GM04504 (cell line): ENCODE data around the gene CIB1.
"Not testable (repeated sequence)": the region's sequence is repeated elsewhere in the genome, so short reads cannot be mapped to it uniquely, and the experiment has no call there.

ENCODE experiments used
- DNase-seq: peaks from one replicate; pipeline ENCODE4 v3.0.0-alpha.2; 2012; ENCODE audit warnings: low read depth

CIB1 gene

DNA sequence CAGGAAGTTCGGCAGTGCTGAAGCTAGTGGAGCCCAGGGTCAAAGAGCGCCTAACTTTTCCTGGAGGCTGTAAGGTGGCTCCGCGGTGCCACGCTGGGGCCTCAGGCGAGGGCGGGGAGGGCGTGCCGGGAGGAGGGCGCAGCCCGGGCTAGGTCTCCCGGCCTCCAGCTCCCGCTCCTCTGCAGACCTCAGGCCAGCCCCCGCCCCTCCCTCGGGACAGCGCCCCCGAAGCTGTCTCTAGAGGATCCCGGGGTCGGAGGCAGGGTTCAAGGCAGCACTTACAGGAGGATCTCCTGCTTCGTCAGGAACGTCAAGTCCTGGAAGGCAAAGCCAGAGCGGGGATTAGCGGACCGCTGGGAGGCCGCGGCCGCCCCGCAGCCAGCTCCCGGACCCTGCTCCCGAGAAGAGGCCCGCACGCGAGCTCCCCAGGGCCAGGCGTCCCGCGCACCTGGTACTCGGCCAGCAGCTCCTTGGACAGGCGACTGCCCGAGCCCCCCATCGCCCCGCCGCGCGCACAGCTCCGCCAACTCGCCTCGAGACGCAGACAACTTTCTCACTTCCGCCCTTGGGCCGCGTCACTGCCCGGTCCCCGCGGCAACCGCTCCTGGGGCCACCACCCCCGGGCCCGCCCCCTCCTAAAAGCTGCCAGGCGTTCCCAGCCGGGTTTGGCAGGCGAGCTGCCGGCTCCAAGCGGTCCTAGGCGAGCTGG is at the start of gene CIB1:
TSS of gene CIB1 (minus strand) at position 555 of the 709 bp plus-strand sequence. CDS start at position 499, 56 bp downstream.
- peak; percentile 95 for DNase-seq

DNA sequence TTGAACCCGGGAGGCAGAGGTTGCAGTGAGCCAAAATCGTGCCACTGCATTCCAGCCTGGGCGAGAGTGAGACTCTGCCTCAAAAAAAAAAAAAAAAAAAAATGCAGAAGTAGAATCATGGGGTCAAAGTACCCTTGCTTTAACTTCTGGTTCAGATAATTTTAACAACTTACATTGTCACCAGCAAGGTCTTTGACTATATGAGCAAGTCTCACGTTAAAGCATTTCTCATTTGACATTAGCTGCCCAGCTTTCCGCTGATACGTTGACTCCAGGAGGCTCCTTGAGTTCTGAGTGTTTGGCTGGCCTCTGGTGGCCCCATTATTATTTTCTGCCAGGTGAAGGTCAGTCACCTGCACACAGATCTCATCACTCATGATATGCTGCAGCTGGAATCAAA is 47.9 kb upstream of the CIB1 start:
- not testable (repeated sequence) for DNase-seq

- DNase-seq, result not testable (repeated sequence)
Observed at GRCh38 chr15:90280743-90281142, 47.0 kb upstream of the CIB1 start.

DNA sequence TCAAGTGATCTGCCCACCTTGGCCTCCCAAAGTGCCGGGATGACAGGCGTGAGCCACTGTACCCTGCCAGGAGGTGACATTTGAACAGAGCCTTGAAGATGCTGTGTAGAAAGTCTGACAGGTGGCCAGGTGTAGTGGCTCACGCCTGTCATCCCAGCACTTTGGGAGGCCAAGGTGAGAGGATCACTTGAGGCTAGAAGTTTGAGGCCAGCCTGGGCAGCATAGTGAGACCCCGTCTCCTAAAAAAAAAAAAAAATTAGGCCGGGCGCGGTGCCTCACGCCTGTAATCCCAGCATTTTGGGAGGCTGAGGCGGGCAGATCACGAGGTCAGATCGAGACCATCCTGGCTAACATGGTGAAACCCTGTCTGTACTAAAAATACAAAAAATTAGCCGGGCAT is 44.7 kb upstream of the CIB1 start:
- not testable (repeated sequence) for DNase-seq

DNA sequence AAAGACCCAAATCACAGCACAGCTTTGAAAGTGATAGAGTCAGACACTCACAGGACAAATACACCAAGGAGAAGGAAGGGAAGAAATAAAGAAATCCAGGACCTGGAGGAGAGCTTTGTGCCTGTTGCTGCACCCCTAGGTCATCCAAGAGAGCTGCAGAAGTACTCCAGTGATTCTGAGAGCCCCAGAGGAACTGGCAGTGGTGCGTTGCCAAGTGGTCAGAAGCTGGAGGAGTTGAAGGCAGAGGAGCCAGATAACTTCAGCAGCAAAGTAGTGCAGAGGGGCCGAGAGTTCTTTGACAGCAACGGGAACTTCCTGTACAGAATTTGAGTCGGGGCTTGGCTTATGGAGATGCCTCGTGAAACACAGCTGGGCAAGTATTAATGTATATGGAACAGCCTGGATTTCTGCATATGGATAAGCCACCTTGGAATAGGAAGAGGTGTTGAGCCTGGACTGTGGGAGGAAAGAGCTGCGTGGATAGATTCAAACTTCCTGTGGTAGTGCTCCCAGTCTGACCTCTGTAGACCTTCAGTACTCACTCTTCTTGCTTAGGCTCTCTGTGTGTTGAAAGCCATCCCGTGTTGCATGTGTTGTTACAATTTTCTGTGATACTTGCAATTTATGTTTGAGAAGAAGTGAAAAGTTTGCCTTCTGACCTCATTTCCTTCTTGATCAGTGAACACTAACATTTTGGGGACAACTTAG is 37.9 kb upstream of the CIB1 start:
- DNase-seq, result no peak

- no peak for DNase-seq
Observed at GRCh38 chr15:90270502-90271150, 36.9 kb upstream of the CIB1 start.

DNA sequence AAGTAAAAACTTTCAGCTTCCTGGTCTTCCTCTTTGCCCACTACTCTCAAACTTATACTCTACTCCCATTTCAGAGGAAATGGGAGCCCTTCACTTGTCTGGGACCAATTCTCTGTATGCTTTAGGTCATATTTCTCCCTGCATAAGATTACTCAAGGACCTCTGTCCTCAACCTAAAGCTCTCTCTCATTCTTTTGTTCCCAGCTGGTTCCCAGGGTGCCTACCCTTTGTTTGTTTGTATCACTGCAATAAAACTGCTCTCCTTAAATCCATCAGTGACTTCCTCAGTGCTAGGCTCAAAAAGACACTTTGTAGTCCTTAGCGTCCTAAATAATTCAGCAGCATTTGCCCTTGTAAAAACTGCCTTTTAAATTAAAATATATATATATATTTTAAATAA is 34.7 kb upstream of the CIB1 start:
- no peak for DNase-seq

GRCh38 chr15:90266485-90266884 is 32.7 kb upstream of the CIB1 start:
- no peak for DNase-seq

- DNase-seq, result no peak
Observed at GRCh38 chr15:90266061-90266431, 32.3 kb upstream of the CIB1 start.

DNA sequence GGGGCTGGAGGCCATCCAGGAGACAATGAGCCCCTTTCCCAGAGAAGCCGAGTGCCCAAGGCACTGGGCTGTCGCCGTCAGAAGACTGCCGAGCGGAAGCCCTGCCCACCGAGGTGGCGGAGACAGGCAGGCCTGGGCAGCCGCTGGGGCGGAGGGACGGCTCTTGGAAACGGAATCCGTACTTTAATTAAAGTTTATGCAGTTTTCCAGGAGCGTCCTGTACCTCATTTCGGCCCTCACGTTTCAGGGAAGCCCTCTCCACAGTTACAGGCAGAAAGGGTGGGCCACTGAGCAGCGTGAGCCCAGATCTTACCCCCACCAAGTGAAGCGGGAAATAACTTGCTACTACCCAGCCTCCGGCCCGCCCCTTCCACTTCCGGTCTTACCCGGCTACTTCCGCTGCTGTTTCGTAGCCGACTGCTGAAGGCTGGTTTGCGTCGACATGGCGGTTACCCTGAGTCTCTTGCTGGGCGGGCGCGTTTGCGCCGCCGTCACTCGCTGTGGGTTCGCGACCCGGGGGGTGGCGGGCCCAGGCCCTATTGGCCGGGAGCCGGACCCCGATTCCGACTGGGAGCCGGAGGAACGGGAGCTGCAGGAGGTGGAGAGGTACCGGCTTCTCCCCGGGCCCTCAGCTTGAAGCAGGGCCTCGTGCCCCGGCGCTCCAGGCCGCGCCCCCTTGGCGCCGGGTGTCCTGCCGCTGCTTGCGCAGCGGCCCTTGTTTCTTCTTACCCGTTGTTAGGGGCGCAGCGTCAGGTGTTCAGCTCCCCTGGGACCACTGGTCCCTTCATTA is 31.7 kb upstream of the CIB1 start, which contains the start of gene NGRN:
TSS of gene NGRN (plus strand) at position 402 of the 790 bp plus-strand sequence. CDS start at position 443, 41 bp downstream.
- peak; percentile 68 for DNase-seq

DNA sequence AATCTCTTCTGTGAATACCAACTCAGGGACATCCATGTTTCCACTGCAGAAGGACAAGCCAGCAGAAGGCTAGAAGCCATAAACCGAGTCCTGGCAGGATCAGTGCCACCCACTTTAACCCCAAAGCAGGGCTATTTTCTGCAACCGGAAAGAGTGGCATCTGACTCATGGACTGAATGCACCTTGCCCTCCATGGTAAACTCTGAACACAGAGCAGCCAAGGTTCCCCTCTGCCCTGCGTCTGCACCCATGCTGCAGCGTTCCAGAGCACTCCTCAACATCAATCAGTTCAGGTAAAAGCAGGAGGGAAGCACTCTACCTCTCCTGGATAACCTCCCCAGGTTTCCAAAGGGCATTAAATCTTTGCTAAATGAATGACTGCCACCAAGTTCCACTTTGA is 30.9 kb upstream of the CIB1 start:
- DNase-seq, result no peak

DNA sequence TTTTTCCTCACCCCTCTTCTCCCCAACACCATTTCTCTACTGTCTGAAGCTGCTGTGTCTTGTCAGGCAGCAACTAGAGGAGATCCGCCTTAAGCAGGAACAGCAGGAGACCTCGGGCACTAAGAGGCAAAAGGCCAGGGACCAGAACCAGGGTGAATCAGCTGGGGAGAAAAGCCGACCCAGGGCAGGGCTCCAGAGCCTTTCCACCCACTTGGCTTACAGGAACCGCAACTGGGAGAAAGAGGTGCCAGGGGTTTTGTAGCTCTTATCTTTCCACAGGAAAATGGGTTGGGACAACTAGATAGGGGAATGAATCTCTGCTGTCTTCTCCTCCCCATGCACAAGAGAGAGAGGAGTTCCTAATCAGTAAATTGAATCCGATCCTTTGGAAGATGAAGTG is 28.7 kb upstream of the CIB1 start:
- DNase-seq, result no peak

DNA sequence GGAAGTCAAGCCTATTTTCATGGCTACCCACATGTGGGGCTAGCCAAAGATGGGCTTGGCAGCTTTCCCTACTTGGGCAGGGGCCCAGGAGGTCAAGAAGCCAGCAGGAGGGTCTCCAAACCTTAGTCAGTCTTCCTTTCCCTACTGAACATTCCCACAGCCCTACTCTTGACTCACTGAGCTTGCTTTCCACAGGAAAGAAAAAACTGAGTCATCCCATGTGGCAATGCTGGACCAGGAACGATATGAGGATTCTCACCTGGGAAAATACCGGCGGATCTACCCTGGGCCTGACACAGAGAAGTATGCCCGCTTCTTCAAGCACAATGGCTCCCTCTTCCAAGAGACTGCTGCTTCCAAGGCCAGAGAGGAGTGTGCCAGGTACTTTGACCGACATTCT is 28.1 kb upstream of the CIB1 start:
- no peak for DNase-seq

DNA sequence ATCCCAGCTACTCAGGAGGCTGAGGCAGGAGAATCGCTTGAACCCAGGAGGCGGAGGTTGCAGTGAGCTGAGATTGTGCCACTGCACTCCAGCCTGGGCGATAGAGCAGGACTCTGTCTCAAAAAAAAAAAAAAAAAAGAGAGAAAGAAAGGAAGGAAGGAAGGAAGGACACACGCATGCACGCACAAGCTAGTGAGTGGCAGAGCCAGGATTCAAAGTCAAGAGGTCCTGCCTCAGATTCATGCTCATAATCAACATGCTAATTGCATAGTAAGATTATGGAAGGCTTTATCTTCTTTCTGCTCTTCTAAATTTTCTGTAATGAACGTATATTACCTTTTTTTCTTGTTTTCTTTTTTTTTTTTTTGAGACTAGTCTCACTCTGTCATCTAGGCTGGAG is 27.0 kb upstream of the CIB1 start:
- not testable (repeated sequence) for DNase-seq

GRCh38 chr15:90259524-90259923 is 25.8 kb upstream of the CIB1 start:
- DNase-seq, result no peak

DNA sequence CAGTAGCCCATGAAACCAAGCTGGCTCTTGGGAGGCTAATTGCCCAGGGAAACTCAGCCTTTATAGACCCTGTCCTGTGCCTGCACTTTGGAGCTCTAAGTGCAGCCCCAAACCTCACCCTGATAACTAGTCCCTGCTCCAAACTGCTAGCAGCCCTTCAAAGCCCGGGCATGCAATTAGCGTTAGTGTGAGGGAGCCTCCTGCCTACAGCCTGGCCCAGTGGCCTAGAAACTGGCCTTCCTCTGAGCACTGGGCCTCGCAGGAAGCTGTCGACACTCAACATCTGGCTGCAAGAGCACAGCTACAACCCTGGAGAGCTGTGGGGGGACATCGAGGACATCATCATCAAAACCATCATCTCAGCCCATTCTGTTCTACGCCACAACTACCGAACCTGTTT is 24.0 kb upstream of the CIB1 start:
- no peak for DNase-seq

DNA sequence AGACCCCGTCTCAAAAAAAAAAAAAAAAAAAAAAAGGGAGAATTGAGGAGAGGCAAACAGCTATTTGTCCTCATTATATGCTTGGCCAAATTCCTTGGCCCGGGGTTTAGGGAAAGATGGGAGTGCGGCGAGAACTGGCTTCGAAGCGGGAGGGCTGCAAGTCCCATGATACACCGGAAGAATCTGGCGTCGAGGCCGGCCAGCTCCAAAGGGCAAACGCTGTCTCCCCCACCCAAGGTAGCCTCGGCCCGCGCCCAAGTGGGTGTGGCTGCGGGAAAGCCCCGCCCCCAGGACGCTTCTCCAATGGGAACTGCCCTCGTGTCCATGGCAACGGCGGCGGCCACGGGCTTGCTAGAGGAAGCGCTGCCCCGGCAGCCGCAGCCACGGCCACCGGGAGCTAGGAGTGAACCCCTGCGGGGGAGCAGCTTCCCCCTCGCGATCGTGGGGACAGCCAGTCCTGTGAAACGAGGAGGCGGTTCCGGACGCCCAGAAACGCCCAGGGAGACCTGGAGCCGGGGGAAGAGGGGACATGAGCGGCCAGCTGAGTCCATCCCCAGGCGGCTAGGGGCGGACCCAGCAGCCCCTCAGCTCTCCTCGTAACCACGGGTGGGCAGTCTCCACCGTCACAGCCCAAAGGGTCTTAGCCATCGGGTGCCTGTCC is 15.6 kb upstream of the CIB1 start, which contains the start of gene TTLL13:
TSS of gene TTLL13 (plus strand) at position 354 of the 661 bp plus-strand sequence. CDS start 1,075 bp downstream, outside the sequence.
- DNase-seq, result peak; percentile 42

DNA sequence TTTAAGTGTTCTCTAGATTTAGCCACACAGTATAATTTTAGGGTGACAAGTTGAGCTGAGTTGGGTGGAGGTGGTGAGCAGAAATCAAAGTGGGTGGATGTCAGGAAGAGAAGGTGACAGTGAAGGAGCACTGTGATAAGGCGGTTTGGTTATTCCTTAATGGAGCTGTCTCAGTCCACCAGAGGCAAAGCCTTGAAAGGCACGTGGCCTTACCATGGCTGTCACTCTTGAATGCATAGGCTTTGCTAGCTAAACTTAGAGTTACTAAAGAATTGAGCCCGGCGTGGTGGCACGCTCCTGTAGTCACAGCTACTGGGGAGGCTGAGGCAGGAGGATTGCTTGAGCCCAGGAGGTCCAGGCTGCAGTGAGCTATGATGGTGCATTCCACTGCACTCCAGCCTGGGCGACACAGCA is 15.1 kb upstream of the CIB1 start:
- DNase-seq, result no peak

DNA sequence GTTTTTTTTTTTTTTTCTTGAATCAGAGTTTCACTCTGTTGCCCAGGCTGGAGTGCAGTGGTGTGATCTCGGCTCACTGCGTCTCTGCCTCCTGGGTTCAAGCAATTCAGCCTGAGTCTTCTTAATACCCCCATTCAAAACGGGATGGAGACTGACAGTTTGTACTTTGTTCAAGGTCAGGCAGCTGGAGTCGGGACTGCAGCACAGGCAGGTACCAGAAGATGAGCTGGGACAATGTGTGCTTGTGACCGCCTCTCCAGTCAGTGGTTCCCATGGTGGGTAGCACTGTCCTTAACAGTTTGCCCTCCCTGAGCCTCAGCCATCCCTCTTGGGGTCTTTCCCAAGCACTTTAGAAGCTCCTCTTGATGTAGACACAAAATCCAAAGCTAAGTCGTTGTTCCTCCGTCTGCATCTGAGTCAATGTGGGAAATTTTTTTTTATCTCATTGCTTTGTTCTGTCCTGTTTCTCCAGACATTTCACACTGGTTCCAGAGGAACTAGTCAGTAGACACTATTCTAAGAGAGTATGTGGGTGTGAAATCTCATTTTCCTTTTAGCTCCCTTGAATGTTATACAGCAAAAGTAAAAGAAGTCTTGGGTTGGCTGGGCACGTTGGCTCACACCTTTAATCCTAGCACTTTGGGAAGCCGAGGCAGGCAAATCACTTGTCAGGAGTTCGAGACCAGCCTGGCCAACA is 10.3 kb upstream of the CIB1 start:
- DNase-seq, result no peak

DNA sequence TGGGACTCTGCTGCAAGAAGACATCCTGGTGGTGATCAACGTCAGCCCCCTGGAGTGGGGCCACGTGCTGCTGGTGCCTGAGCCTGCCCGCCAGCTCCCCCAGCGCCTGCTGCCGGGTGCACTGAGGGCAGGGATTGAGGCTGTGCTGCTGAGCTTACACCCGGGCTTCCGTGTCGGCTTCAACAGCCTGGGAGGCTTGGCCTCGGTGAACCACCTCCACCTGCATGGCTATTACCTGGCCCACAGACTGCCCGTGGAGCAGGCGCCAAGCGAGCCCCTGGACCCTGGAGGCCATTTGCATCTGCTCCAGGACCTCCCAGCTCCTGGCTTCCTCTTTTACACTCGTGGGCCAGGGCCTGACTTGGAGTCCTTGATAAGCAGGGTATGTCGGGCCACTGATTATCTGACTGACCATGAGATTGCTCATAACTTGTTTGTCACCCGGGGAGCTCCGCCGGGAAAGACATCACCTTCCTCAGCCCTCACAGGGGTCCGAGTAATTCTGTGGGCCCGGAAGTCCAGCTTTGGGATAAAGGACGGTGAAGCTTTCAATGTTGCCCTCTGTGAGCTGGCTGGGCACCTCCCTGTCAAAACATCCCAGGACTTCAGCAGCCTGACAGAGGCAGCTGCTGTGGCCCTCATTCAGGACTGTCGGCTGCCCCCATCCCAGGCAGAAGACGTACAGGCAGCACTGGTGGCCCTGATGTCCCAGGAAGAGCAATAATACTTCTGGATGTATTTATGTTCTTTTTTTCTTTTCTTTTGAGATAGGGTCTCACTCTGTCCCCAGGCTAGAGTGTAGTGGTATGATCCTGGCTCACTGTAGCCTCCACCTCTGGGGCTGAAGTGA is 7.8 kb upstream of the CIB1 start:
- no peak for DNase-seq
